ENCODE results near the gene CAV1.

CAV1 gene

GRCh38 chr7:116572036-116572435 is 47.2 kb downstream of the CAV1 start:
- H3K4me1 Mint-ChIP-seq: peaks cover 21% of the 10 kb centered on the region
- no peak overlapping the region for H3K4me3 Mint-ChIP-seq
- H3K27me3 Mint-ChIP-seq: peaks cover 22% of the 10 kb centered on the region
- ATAC-seq: no peak
- no peak overlapping the region for H3K27ac Mint-ChIP-seq
- H3K9me3 Mint-ChIP-seq: no peaks in the 10 kb centered on the region
- H3K36me3 Mint-ChIP-seq: no peaks in the 10 kb centered on the region

- no peak for ATAC-seq
- no peaks in the 10 kb centered on the region for H3K36me3 Mint-ChIP-seq
- H3K4me1 Mint-ChIP-seq: peaks cover 21% of the 10 kb centered on the region
- no peaks in the 10 kb centered on the region for H3K9me3 Mint-ChIP-seq
- peaks cover 22% of the 10 kb centered on the region for H3K27me3 Mint-ChIP-seq
- no peak overlapping the region for H3K27ac Mint-ChIP-seq
- H3K4me3 Mint-ChIP-seq: no peak overlapping the region
These were observed 48.7 kb downstream of the CAV1 start for GRCh38 chr7:116573541-116573940.

- H3K36me3 Mint-ChIP-seq: no peaks in the 10 kb centered on the region
- no peak for ATAC-seq
- H3K4me1 Mint-ChIP-seq: peaks cover 21% of the 10 kb centered on the region
- no peak overlapping the region for H3K4me3 Mint-ChIP-seq
- no peaks in the 10 kb centered on the region for H3K9me3 Mint-ChIP-seq
- no peak overlapping the region for H3K27ac Mint-ChIP-seq
- H3K27me3 Mint-ChIP-seq: peaks cover 21% of the 10 kb centered on the region
These were observed 49.4 kb downstream of the CAV1 start for GRCh38 chr7:116574025-116574822.

GRCh38 chr7:116575853-116576252 is 51.0 kb downstream of the CAV1 start:
- no peaks in the 10 kb centered on the region for H3K9me3 Mint-ChIP-seq
- no peak overlapping the region for H3K27ac Mint-ChIP-seq
- H3K4me1 Mint-ChIP-seq: peaks cover 11% of the 10 kb centered on the region
- peaks cover 5% of the 10 kb centered on the region for H3K27me3 Mint-ChIP-seq
- H3K36me3 Mint-ChIP-seq: no peaks in the 10 kb centered on the region
- ATAC-seq: no peak
- H3K4me3 Mint-ChIP-seq: no peak overlapping the region

GRCh38 chr7:116576350-116577319 is 51.8 kb downstream of the CAV1 start:
- Mint-ChIP-seq H3K36me3 (no peaks in the 10 kb centered on the region), H3K27ac (no peak overlapping the region), H3K9me3 (no peaks in the 10 kb centered on the region), H3K4me3 (no peak overlapping the region), H3K27me3 (no peaks in the 10 kb centered on the region), H3K4me1 (peaks cover 11% of the 10 kb centered on the region)
- no peak for ATAC-seq

- H3K36me3 Mint-ChIP-seq: no peaks in the 10 kb centered on the region
- H3K9me3 Mint-ChIP-seq: no peaks in the 10 kb centered on the region
- H3K4me1 Mint-ChIP-seq: peaks cover 11% of the 10 kb centered on the region
- H3K27ac Mint-ChIP-seq: no peak overlapping the region
- ATAC-seq: peak; percentile 46
- no peaks in the 10 kb centered on the region for H3K27me3 Mint-ChIP-seq
- no peak overlapping the region for H3K4me3 Mint-ChIP-seq
These were observed 52.6 kb downstream of the CAV1 start for GRCh38 chr7:116577320-116577871.

- no peak for ATAC-seq
- no peaks in the 10 kb centered on the region for H3K36me3 Mint-ChIP-seq
- no peaks in the 10 kb centered on the region for H3K27me3 Mint-ChIP-seq
- no peaks in the 10 kb centered on the region for H3K9me3 Mint-ChIP-seq
- no peak overlapping the region for H3K27ac Mint-ChIP-seq
- no peak overlapping the region for H3K4me3 Mint-ChIP-seq
- peaks cover 20% of the 10 kb centered on the region for H3K4me1 Mint-ChIP-seq
These were observed 53.7 kb downstream of the CAV1 start for GRCh38 chr7:116578526-116578925.

- peaks cover 18% of the 10 kb centered on the region for H3K4me1 Mint-ChIP-seq
- H3K4me3 Mint-ChIP-seq: no peak overlapping the region
- H3K27me3 Mint-ChIP-seq: no peaks in the 10 kb centered on the region
- H3K36me3 Mint-ChIP-seq: no peaks in the 10 kb centered on the region
- no peaks in the 10 kb centered on the region for H3K9me3 Mint-ChIP-seq
- no peak overlapping the region for H3K27ac Mint-ChIP-seq
- no peak for ATAC-seq
These were observed 54.5 kb downstream of the CAV1 start for GRCh38 chr7:116579322-116579721.

- H3K4me3 Mint-ChIP-seq: no peak overlapping the region
- no peaks in the 10 kb centered on the region for H3K27me3 Mint-ChIP-seq
- no peak overlapping the region for H3K27ac Mint-ChIP-seq
- H3K36me3 Mint-ChIP-seq: no peaks in the 10 kb centered on the region
- H3K4me1 Mint-ChIP-seq: peaks cover 16% of the 10 kb centered on the region
- ATAC-seq: no peak
- H3K9me3 Mint-ChIP-seq: no peaks in the 10 kb centered on the region
These were observed 55.0 kb downstream of the CAV1 start for GRCh38 chr7:116579835-116580234.

- no peaks in the 10 kb centered on the region for H3K27me3 Mint-ChIP-seq
- H3K4me3 Mint-ChIP-seq: no peak overlapping the region
- no peak for ATAC-seq
- peaks cover 16% of the 10 kb centered on the region for H3K4me1 Mint-ChIP-seq
- H3K36me3 Mint-ChIP-seq: no peaks in the 10 kb centered on the region
- no peaks in the 10 kb centered on the region for H3K9me3 Mint-ChIP-seq
- no peak overlapping the region for H3K27ac Mint-ChIP-seq
These were observed 57.4 kb downstream of the CAV1 start for GRCh38 chr7:116582164-116582732.

- Mint-ChIP-seq H3K36me3 (no peaks in the 10 kb centered on the region), H3K27ac (peak overlapping the region; percentile 92), H3K4me3 (peak overlapping the region; percentile 70), H3K9me3 (no peaks in the 10 kb centered on the region), H3K4me1 (peaks cover 17% of the 10 kb centered on the region), H3K27me3 (no peaks in the 10 kb centered on the region)
- no peak for ATAC-seq
These were observed 58.1 kb downstream of the CAV1 start for GRCh38 chr7:116582806-116583444.

- H3K27ac Mint-ChIP-seq: peak overlapping the region; percentile 92
- H3K36me3 Mint-ChIP-seq: no peaks in the 10 kb centered on the region
- H3K27me3 Mint-ChIP-seq: no peaks in the 10 kb centered on the region
- H3K4me1 Mint-ChIP-seq: peaks cover 24% of the 10 kb centered on the region
- no peak overlapping the region for H3K4me3 Mint-ChIP-seq
- ATAC-seq: peak; percentile 80
- H3K9me3 Mint-ChIP-seq: no peaks in the 10 kb centered on the region
These were observed 58.8 kb downstream of the CAV1 start for GRCh38 chr7:116583653-116584052.

- ATAC-seq: no peak
- Mint-ChIP-seq H3K4me1 (peaks cover 27% of the 10 kb centered on the region), H3K4me3 (no peak overlapping the region)
These were observed 59.9 kb downstream of the CAV1 start for GRCh38 chr7:116584721-116585120.

GRCh38 chr7:116585392-116585791 is 60.6 kb downstream of the CAV1 start:
- ATAC-seq: no peak
- no peaks in the 10 kb centered on the region for H3K36me3 Mint-ChIP-seq

More at GRCh38 chr7:116584721-116585120, 59.9 kb downstream of the CAV1 start:
- no peak overlapping the region for H3K27ac Mint-ChIP-seq
- H3K27me3 Mint-ChIP-seq: no peaks in the 10 kb centered on the region
- no peaks in the 10 kb centered on the region for H3K9me3 Mint-ChIP-seq
- H3K36me3 Mint-ChIP-seq: no peaks in the 10 kb centered on the region

GRCh38 chr7:116585967-116586366 is 61.1 kb downstream of the CAV1 start:
- no peaks in the 10 kb centered on the region for H3K27me3 Mint-ChIP-seq
- H3K27ac Mint-ChIP-seq: no peak overlapping the region
- no peaks in the 10 kb centered on the region for H3K9me3 Mint-ChIP-seq
- ATAC-seq: no peak
- no peak overlapping the region for H3K4me3 Mint-ChIP-seq
- H3K36me3 Mint-ChIP-seq: no peaks in the 10 kb centered on the region
- peaks cover 27% of the 10 kb centered on the region for H3K4me1 Mint-ChIP-seq

More at GRCh38 chr7:116585392-116585791, 60.6 kb downstream of the CAV1 start:
- no peak overlapping the region for H3K27ac Mint-ChIP-seq
- no peaks in the 10 kb centered on the region for H3K27me3 Mint-ChIP-seq
- H3K4me1 Mint-ChIP-seq: peaks cover 27% of the 10 kb centered on the region
- H3K9me3 Mint-ChIP-seq: no peaks in the 10 kb centered on the region
- H3K4me3 Mint-ChIP-seq: no peak overlapping the region

Measured in stimulated activated memory B cell treated with anti-CD40 and anti-IgM and Interleukin-4, amounts not matched to agents 10 μg/mL and 1 μg/mL and 100 μg/mL, for 72 hours (primary cell).